ENCODE data around the gene GPC3.
"Not testable (repeated sequence)": the region's sequence is repeated elsewhere in the genome, so short reads cannot be mapped to it uniquely, and the experiment has no call there.

Gene GPC3

GRCh38 chrX:133783274-133783673 is 202.1 kb downstream of the GPC3 start:
- Histone ChIP-seq H3K27me3 (ENCODE audit: control insufficient read depth, insufficient read depth, low read length) (no peaks in the 10 kb centered on the region), H3K36me3 (ENCODE audit: control insufficient read depth, insufficient read depth, low read length) (no peaks in the 10 kb centered on the region), H3K9me3 (ENCODE audit: control insufficient read depth, insufficient read depth, low read length) (no peaks in the 10 kb centered on the region), H3K4me3 (ENCODE audit: low read length) (no peak overlapping the region), H3K27ac (ENCODE audit: low read length) (no peak overlapping the region), H3K4me1 (ENCODE audit: control insufficient read depth, insufficient read depth, low read length) (peaks cover 3% of the 10 kb centered on the region; the same call in 1 of the 2 replicates)
- DNase-seq (ENCODE audit: low read depth, low spot score): no peak
- WGBS (ENCODE audit: insufficient coverage, insufficient read length): no CpG with 5 or more reads among the region's 2 CpGs

GRCh38 chrX:133781174-133781573 is 204.2 kb downstream of the GPC3 start:
- no CpG with 5 or more reads among the region's 1 CpG for WGBS (ENCODE audit: insufficient coverage, insufficient read length)
- no peak for DNase-seq (ENCODE audit: low read depth, low spot score)
- peaks cover 3% of the 10 kb centered on the region; the same call in 1 of the 2 replicates for H3K4me1 ChIP-seq (ENCODE audit: control insufficient read depth, insufficient read depth, low read length)
- no peak overlapping the region for H3K27ac ChIP-seq (ENCODE audit: low read length)
- no peaks in the 10 kb centered on the region for H3K27me3 ChIP-seq (ENCODE audit: control insufficient read depth, insufficient read depth, low read length)
- H3K9me3 ChIP-seq (ENCODE audit: control insufficient read depth, insufficient read depth, low read length): no peaks in the 10 kb centered on the region
- H3K36me3 ChIP-seq (ENCODE audit: control insufficient read depth, insufficient read depth, low read length): no peaks in the 10 kb centered on the region
- H3K4me3 ChIP-seq (ENCODE audit: low read length): no peak overlapping the region

- no peak overlapping the region for H3K27ac ChIP-seq (ENCODE audit: low read length)
- WGBS (ENCODE audit: insufficient coverage, insufficient read length): no CpG with 5 or more reads among the region's 7 CpGs
- DNase-seq (ENCODE audit: low read depth, low spot score): peak; percentile 27
- no peaks in the 10 kb centered on the region for H3K27me3 ChIP-seq (ENCODE audit: control insufficient read depth, insufficient read depth, low read length)
- H3K36me3 ChIP-seq (ENCODE audit: control insufficient read depth, insufficient read depth, low read length): no peaks in the 10 kb centered on the region
- no peak overlapping the region for H3K4me3 ChIP-seq (ENCODE audit: low read length)
- no peaks in the 10 kb centered on the region for H3K9me3 ChIP-seq (ENCODE audit: control insufficient read depth, insufficient read depth, low read length)
- peaks cover under 1% of the 10 kb centered on the region; the same call in 1 of the 2 replicates for H3K4me1 ChIP-seq (ENCODE audit: control insufficient read depth, insufficient read depth, low read length)
Observed at GRCh38 chrX:133776072-133776471, 209.3 kb downstream of the GPC3 start.

GRCh38 chrX:133774807-133775206 is 210.6 kb downstream of the GPC3 start:
- H3K36me3 ChIP-seq (ENCODE audit: control insufficient read depth, insufficient read depth, low read length): no peaks in the 10 kb centered on the region
- H3K4me1 ChIP-seq (ENCODE audit: control insufficient read depth, insufficient read depth, low read length): no peaks in the 10 kb centered on the region
- DNase-seq (ENCODE audit: low read depth, low spot score): no peak
- no peak overlapping the region for H3K27ac ChIP-seq (ENCODE audit: low read length)
- H3K4me3 ChIP-seq (ENCODE audit: low read length): no peak overlapping the region
- no peaks in the 10 kb centered on the region for H3K27me3 ChIP-seq (ENCODE audit: control insufficient read depth, insufficient read depth, low read length)
- no CpG with 5 or more reads among the region's 1 CpG for WGBS (ENCODE audit: insufficient coverage, insufficient read length)
- no peaks in the 10 kb centered on the region for H3K9me3 ChIP-seq (ENCODE audit: control insufficient read depth, insufficient read depth, low read length)

- H3K27ac ChIP-seq (ENCODE audit: low read length): no peak overlapping the region
- H3K27me3 ChIP-seq (ENCODE audit: control insufficient read depth, insufficient read depth, low read length): no peaks in the 10 kb centered on the region
- no peaks in the 10 kb centered on the region for H3K9me3 ChIP-seq (ENCODE audit: control insufficient read depth, insufficient read depth, low read length)
- no peaks in the 10 kb centered on the region for H3K36me3 ChIP-seq (ENCODE audit: control insufficient read depth, insufficient read depth, low read length)
- DNase-seq (ENCODE audit: low read depth, low spot score): no peak
- no peak overlapping the region for H3K4me3 ChIP-seq (ENCODE audit: low read length)
- no peaks in the 10 kb centered on the region for H3K4me1 ChIP-seq (ENCODE audit: control insufficient read depth, insufficient read depth, low read length)
- WGBS (ENCODE audit: insufficient coverage, insufficient read length): no CpG with 5 or more reads among the region's 6 CpGs
Observed at GRCh38 chrX:133771086-133771646, 214.2 kb downstream of the GPC3 start.

- not testable (repeated sequence) for H3K36me3 ChIP-seq (ENCODE audit: control insufficient read depth, insufficient read depth, low read length); H3K9me3 ChIP-seq (ENCODE audit: control insufficient read depth, insufficient read depth, low read length); H3K27me3 ChIP-seq (ENCODE audit: control insufficient read depth, insufficient read depth, low read length); H3K27ac ChIP-seq (ENCODE audit: low read length); DNase-seq (ENCODE audit: low read depth, low spot score); H3K4me3 ChIP-seq (ENCODE audit: low read length); H3K4me1 ChIP-seq (ENCODE audit: control insufficient read depth, insufficient read depth, low read length)
- no CpG with 5 or more reads among the region's 7 CpGs for WGBS (ENCODE audit: insufficient coverage, insufficient read length)
Observed at GRCh38 chrX:133762976-133763548, 222.3 kb downstream of the GPC3 start.

- Histone ChIP-seq H3K27ac (ENCODE audit: low read length) (no peak overlapping the region), H3K4me1 (ENCODE audit: control insufficient read depth, insufficient read depth, low read length) (no peaks in the 10 kb centered on the region), H3K27me3 (ENCODE audit: control insufficient read depth, insufficient read depth, low read length) (no peaks in the 10 kb centered on the region), H3K9me3 (ENCODE audit: control insufficient read depth, insufficient read depth, low read length) (no peaks in the 10 kb centered on the region), H3K36me3 (ENCODE audit: control insufficient read depth, insufficient read depth, low read length) (no peaks in the 10 kb centered on the region), H3K4me3 (ENCODE audit: low read length) (no peak overlapping the region)
- DNase-seq (ENCODE audit: low read depth, low spot score): no peak
- WGBS (ENCODE audit: insufficient coverage, insufficient read length): no CpG with 5 or more reads among the region's 2 CpGs
Observed at GRCh38 chrX:133754657-133755056, 230.7 kb downstream of the GPC3 start.

GRCh38 chrX:133749951-133750350 is 235.4 kb downstream of the GPC3 start:
- Histone ChIP-seq H3K27ac (ENCODE audit: low read length) (no peak overlapping the region), H3K36me3 (ENCODE audit: control insufficient read depth, insufficient read depth, low read length) (no peaks in the 10 kb centered on the region), H3K27me3 (ENCODE audit: control insufficient read depth, insufficient read depth, low read length) (no peaks in the 10 kb centered on the region), H3K4me1 (ENCODE audit: control insufficient read depth, insufficient read depth, low read length) (no peaks in the 10 kb centered on the region), H3K4me3 (ENCODE audit: low read length) (no peak overlapping the region), H3K9me3 (ENCODE audit: control insufficient read depth, insufficient read depth, low read length) (no peaks in the 10 kb centered on the region)
- no peak for DNase-seq (ENCODE audit: low read depth, low spot score)
- no CpG with 5 or more reads among the region's 4 CpGs for WGBS (ENCODE audit: insufficient coverage, insufficient read length)

- Histone ChIP-seq H3K4me3 (ENCODE audit: low read length) (no peak overlapping the region), H3K27ac (ENCODE audit: low read length) (no peak overlapping the region), H3K4me1 (ENCODE audit: control insufficient read depth, insufficient read depth, low read length) (no peaks in the 10 kb centered on the region), H3K36me3 (ENCODE audit: control insufficient read depth, insufficient read depth, low read length) (no peaks in the 10 kb centered on the region), H3K9me3 (ENCODE audit: control insufficient read depth, insufficient read depth, low read length) (no peaks in the 10 kb centered on the region), H3K27me3 (ENCODE audit: control insufficient read depth, insufficient read depth, low read length) (no peaks in the 10 kb centered on the region)
- no CpG with 5 or more reads among the region's 4 CpGs for WGBS (ENCODE audit: insufficient coverage, insufficient read length)
- DNase-seq (ENCODE audit: low read depth, low spot score): no peak
Observed at GRCh38 chrX:133749370-133749769, 236.0 kb downstream of the GPC3 start.

GRCh38 chrX:133747196-133747595 is 238.2 kb downstream of the GPC3 start:
- no peaks in the 10 kb centered on the region for H3K36me3 ChIP-seq (ENCODE audit: control insufficient read depth, insufficient read depth, low read length)
- no peaks in the 10 kb centered on the region for H3K9me3 ChIP-seq (ENCODE audit: control insufficient read depth, insufficient read depth, low read length)
- no CpG with 5 or more reads among the region's 2 CpGs for WGBS (ENCODE audit: insufficient coverage, insufficient read length)
- no peak for DNase-seq (ENCODE audit: low read depth, low spot score)
- no peak overlapping the region for H3K27ac ChIP-seq (ENCODE audit: low read length)
- no peaks in the 10 kb centered on the region for H3K27me3 ChIP-seq (ENCODE audit: control insufficient read depth, insufficient read depth, low read length)
- H3K4me3 ChIP-seq (ENCODE audit: low read length): no peak overlapping the region
- H3K4me1 ChIP-seq (ENCODE audit: control insufficient read depth, insufficient read depth, low read length): no peaks in the 10 kb centered on the region

GRCh38 chrX:133746593-133746992 is 238.8 kb downstream of the GPC3 start:
- H3K9me3 ChIP-seq (ENCODE audit: control insufficient read depth, insufficient read depth, low read length): no peaks in the 10 kb centered on the region
- no peaks in the 10 kb centered on the region for H3K36me3 ChIP-seq (ENCODE audit: control insufficient read depth, insufficient read depth, low read length)
- no peak overlapping the region for H3K27ac ChIP-seq (ENCODE audit: low read length)
- no peaks in the 10 kb centered on the region for H3K27me3 ChIP-seq (ENCODE audit: control insufficient read depth, insufficient read depth, low read length)
- H3K4me3 ChIP-seq (ENCODE audit: low read length): no peak overlapping the region
- H3K4me1 ChIP-seq (ENCODE audit: control insufficient read depth, insufficient read depth, low read length): no peaks in the 10 kb centered on the region
- WGBS (ENCODE audit: insufficient coverage, insufficient read length): no CpG with 5 or more reads among the region's 1 CpG
- DNase-seq (ENCODE audit: low read depth, low spot score): no peak
